HepG2 (cell line): ENCODE results near the gene PLXNC1. TPM values are rescaled to one million over a fixed set of nuclear protein-coding genes. Genes with fewer than 3 reads are reported as not detected.
A peak's percentile ranks its signal among the peaks of the same experiment; 100 is the strongest.

ENCODE experiments used
- FOXK1 ChIP-seq: sonication (generic); formaldehyde crosslinking; IDR thresholded peaks from 2 replicates; pipeline ENCODE4 v1.4.0; 2020; ENCODE audit warnings: low read depth, missing genetic modification reagents, borderline replicate concordance
- HCFC1 ChIP-seq: fragments of 150-350 bp; IDR thresholded peaks from 2 replicates; pipeline ENCODE4 v1.6.1; 2014; ENCODE audit warnings: low read depth, low read length
- IKZF1 ChIP-seq: fragments of 450-650 bp; IDR thresholded peaks from 2 replicates; pipeline ENCODE4 v1.7.1; 2016
- MYNN ChIP-seq: sonication (generic); formaldehyde crosslinking; IDR thresholded peaks from 2 replicates; pipeline ENCODE4 v1.4.0; 2020; ENCODE audit warnings: mild to moderate bottlenecking, low read depth, missing genetic modification reagents
- NBN ChIP-seq: fragments of 450-650 bp; conservative IDR thresholded peaks from 2 replicates; pipeline ENCODE4 v1.6.1; 2017
- PRDM10 ChIP-seq: sonication (generic); formaldehyde crosslinking; IDR thresholded peaks from 2 replicates; pipeline ENCODE4 v1.4.0; 2020; ENCODE audit warnings: low read depth, missing genetic modification reagents
- TAF15 ChIP-seq: fragments of 200-400 bp; formaldehyde crosslinking; IDR thresholded peaks from one replicate; pipeline ENCODE4 v1.6.1; 2018; ENCODE audit warnings: mild to moderate bottlenecking, low read depth, low read length; ENCODE audit not compliant: poor library complexity, severe bottlenecking
- USF2 ChIP-seq, 2 experiments: sonication (generic) in 1 of 2; formaldehyde crosslinking in 1 of 2; IDR thresholded peaks; 2 replicates each; pipeline versions ENCODE4 v1.5.1 to v1.6.1; 2011 to 2020; ENCODE audit warnings: borderline replicate concordance in 1 of 2, low read depth in 1 of 2, low read length in 1 of 2, mild to moderate bottlenecking in 1 of 2, missing genetic modification reagents in 1 of 2, moderate library complexity in 1 of 2
- YEATS4 ChIP-seq: sonication (generic); formaldehyde crosslinking; IDR thresholded peaks from 2 replicates; pipeline ENCODE4 v1.4.0; 2020; ENCODE audit warnings: missing genetic modification reagents, borderline replicate concordance
- ZBTB37 ChIP-seq: sonication (generic); formaldehyde crosslinking; IDR thresholded peaks from 2 replicates; pipeline ENCODE4 v1.4.0; 2020; ENCODE audit warnings: mild to moderate bottlenecking, missing genetic modification reagents
- ZBTB38 ChIP-seq: sonication (generic); formaldehyde crosslinking; IDR thresholded peaks from 2 replicates; pipeline ENCODE4 v1.5.1; 2020; ENCODE audit warnings: mild to moderate bottlenecking, missing genetic modification reagents
- ZNF180 ChIP-seq: sonication (generic); formaldehyde crosslinking; IDR thresholded peaks from 2 replicates; pipeline ENCODE4 v1.4.0; 2020; ENCODE audit warnings: low read depth, missing genetic modification reagents, borderline replicate concordance
- ZNF781 ChIP-seq: sonication (generic); formaldehyde crosslinking; IDR thresholded peaks from 2 replicates; pipeline ENCODE4 v1.5.1; 2020; ENCODE audit warnings: borderline replicate concordance, mild to moderate bottlenecking, missing genetic modification reagents; ENCODE audit errors: not compliant biosample characterization
- ZNF788 ChIP-seq: sonication (generic); formaldehyde crosslinking; IDR thresholded peaks from 2 replicates; pipeline ENCODE4 v1.5.0; 2020; ENCODE audit warnings: mild to moderate bottlenecking, missing genetic modification reagents, borderline replicate concordance
- polyA plus RNA-seq, 8 experiments: library from polyadenylated mRNA; depleted of rRNA in 3 of 8; stranded (reverse) in 7 of 8; unstranded in 1 of 8; fragments of >200 nt; fragmentation: Illumina TruSeq in 4 of 8; extraction: Trizol in 4 of 8; gene quantifications; 2 replicates each; pipeline versions ENCODE4 v1.2.1 to v1.2.3, GENCODE V29; 2011 to 2016; ENCODE audit warnings: low read depth in 4 of 8, missing spikeins in 1 of 8, mixed read lengths in 1 of 8; ENCODE audit not compliant: insufficient read depth in 1 of 8
- total RNA-seq, 5 experiments: library from RNA; depleted of rRNA; stranded (reverse); fragments of >200 nt; fragmentation: Illumina TruSeq; extraction: Trizol; gene quantifications; 2 replicates each; pipeline ENCODE4 v1.2.3, GENCODE V29; 2016; ENCODE audit warnings: low read depth in 1 of 5
- TF ChIP-seq, protein P1 (sequence below): sonication (generic); formaldehyde crosslinking; IDR thresholded peaks from 2 replicates; pipeline ENCODE4 v1.4.0; 2020; ENCODE audit warnings: missing genetic modification reagents, borderline replicate concordance
- TF ChIP-seq, protein P2 (sequence below): sonication (generic); formaldehyde crosslinking; IDR thresholded peaks from 2 replicates; pipeline ENCODE4 v1.4.0; 2020; ENCODE audit warnings: low read depth, mild to moderate bottlenecking, missing genetic modification reagents

Gene PLXNC1
- total and polyA plus RNA-seq, 2 of the 13 experiments (the other 11 are each of a cell fraction or from before 2014, with no cell fraction given): 6.6 to 11.2 TPM

DNA sequence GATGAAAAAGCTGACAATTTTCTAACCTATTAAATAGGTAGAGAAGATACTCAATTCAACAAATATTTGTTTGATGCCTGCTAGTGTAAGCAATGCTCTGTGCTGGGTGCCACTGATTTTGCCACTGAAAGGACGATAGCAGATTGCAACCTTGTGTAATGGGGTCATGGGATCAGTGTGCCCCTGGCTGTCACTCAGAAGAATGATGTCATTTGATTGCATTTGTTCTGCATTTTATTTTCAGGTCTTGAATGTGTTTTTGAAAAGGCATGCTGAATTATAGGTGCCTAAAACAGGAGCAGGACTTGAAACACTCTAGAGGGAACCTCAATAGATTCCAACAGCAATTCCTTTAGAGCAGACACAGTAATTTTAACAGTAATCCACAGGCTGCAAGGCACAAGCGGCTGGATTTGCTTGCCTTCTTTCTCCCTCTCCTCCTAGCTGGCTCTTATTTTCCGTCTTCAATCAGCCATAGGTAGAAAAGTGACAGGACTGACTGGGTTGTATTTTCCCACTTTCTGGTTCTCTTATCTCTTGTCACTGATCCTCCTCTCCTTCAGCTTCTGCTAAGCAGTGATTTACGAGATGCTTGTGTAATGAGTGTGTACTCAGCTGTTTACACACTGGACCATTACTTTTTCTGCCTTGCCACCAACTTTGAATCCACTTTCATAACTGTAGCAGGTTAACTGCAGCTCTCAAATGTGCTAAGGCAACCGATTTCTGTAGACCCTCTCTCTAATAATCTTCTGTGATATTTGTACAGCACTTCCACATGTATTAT lies 4.1 kb downstream of the PLXNC1 start (continued):
- TF ChIP-seq PRDM10 (CRISPR knock-in tag) (no peak), NBN (no peak), TAF15 (no peak), FOXK1 (CRISPR knock-in tag) (peak; percentile 52; the same call in 1 of the 2 replicates), ZNF180 (CRISPR knock-in tag) (no peak), IKZF1 (no peak), ZBTB37 (CRISPR knock-in tag) (no peak), HCFC1 (no peak), ZBTB38 (CRISPR knock-in tag) (no peak), YEATS4 (CRISPR knock-in tag) (no peak), ZNF781 (CRISPR knock-in tag) (no peak), ZNF788 (CRISPR knock-in tag) (no peak), USF2 (IDR thresholded peaks at IDR 0.05; ENCODE audit: low read depth, low read length) (no peak), USF2 (CRISPR knock-in tag; IDR thresholded peaks at IDR 0.05; ENCODE audit: borderline replicate concordance) (no peak), MYNN (CRISPR knock-in tag) (no peak)
- TF ChIP-seq, protein P1, sequence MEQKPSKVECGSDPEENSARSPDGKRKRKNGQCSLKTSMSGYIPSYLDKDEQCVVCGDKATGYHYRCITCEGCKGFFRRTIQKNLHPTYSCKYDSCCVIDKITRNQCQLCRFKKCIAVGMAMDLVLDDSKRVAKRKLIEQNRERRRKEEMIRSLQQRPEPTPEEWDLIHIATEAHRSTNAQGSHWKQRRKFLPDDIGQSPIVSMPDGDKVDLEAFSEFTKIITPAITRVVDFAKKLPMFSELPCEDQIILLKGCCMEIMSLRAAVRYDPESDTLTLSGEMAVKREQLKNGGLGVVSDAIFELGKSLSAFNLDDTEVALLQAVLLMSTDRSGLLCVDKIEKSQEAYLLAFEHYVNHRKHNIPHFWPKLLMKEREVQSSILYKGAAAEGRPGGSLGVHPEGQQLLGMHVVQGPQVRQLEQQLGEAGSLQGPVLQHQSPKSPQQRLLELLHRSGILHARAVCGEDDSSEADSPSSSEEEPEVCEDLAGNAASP (CRISPR knock-in tag): no peak
- TF ChIP-seq, protein P2, sequence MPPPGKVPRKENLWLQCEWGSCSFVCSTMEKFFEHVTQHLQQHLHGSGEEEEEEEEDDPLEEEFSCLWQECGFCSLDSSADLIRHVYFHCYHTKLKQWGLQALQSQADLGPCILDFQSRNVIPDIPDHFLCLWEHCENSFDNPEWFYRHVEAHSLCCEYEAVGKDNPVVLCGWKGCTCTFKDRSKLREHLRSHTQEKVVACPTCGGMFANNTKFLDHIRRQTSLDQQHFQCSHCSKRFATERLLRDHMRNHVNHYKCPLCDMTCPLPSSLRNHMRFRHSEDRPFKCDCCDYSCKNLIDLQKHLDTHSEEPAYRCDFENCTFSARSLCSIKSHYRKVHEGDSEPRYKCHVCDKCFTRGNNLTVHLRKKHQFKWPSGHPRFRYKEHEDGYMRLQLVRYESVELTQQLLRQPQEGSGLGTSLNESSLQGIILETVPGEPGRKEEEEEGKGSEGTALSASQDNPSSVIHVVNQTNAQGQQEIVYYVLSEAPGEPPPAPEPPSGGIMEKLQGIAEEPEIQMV (CRISPR knock-in tag): no peak
